KOPT-K1 (cell line): ENCODE measurements around the gene DIAPH3.
A peak's percentile ranks its signal among the peaks of the same experiment; 100 is the strongest.

Experiments used
- H3K27ac ChIP-seq: fragments of 200-600 bp; sonication (generic); 2 replicates; pipeline ENCODE4 v1.5.1; 2016; ENCODE audit warnings: antibody characterized with exemption, mild to moderate bottlenecking, low read depth, low read length; ENCODE audit not compliant: poor library complexity, severe bottlenecking
- H3K36me3 ChIP-seq: fragments of 200-600 bp; sonication (generic); 2 replicates; pipeline ENCODE4 v1.5.1; 2017; ENCODE audit warnings: antibody characterized with exemption, mild to moderate bottlenecking, low read length, moderate library complexity; ENCODE audit not compliant: insufficient read depth
- H3K9me3 ChIP-seq: fragments of 200-600 bp; sonication (generic); 2 replicates; pipeline ENCODE4 v1.5.1; 2017; ENCODE audit warnings: antibody characterized with exemption, low read length, mild to moderate bottlenecking; ENCODE audit not compliant: insufficient read depth, poor library complexity, severe bottlenecking

DIAPH3 gene

DNA sequence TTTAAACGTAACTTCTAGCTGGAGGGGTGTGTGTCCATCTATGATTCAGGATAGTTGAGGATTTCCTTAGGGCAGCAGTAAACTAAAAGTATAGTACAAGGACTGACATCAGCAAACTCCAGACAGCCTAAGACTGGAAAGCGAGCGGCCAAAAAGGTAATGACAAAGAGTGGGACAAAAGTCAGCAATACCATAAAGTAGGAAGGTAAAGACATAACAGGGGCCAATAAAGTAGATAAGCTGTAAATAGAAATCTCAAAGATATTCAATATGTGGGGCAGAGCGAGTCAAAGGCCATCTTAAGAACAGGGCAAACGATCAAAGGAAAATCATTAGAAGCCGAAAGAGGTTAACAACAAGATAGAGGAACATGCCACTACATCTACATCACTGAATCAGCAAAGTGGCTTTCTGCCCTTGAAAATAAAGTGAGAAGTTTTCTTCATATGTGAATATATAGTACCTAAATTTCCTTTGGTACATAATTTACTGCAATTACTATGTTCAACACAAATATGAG lies 167.2 kb downstream of the DIAPH3 start:
- H3K27ac ChIP-seq, result no peak overlapping the region
- no peaks in the 10 kb centered on the region for H3K9me3 ChIP-seq
- peaks cover 21% of the 10 kb centered on the region for H3K36me3 ChIP-seq

DNA sequence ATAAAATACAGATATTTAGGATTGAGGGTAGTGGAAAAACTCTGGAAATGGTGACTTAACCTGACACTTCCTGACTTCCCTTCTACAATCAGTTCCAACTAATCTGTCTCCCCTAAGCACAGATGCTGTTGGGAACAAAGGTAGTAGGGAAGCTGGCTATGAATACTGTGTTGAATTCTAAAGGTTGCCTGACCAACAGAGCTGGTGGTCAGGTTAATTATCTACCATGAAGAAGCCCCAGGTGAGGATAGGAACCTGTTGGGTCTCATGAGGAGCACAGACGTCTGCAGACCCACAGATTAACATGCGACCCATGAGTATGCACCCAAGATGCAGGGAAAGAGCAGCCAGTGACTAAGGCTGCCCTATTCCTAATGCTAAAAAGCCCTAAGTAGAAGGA lies 172.3 kb downstream of the DIAPH3 start:
- H3K36me3 ChIP-seq, result peaks cover 26% of the 10 kb centered on the region
- H3K9me3 ChIP-seq, result no peaks in the 10 kb centered on the region
- no peak overlapping the region for H3K27ac ChIP-seq

DNA sequence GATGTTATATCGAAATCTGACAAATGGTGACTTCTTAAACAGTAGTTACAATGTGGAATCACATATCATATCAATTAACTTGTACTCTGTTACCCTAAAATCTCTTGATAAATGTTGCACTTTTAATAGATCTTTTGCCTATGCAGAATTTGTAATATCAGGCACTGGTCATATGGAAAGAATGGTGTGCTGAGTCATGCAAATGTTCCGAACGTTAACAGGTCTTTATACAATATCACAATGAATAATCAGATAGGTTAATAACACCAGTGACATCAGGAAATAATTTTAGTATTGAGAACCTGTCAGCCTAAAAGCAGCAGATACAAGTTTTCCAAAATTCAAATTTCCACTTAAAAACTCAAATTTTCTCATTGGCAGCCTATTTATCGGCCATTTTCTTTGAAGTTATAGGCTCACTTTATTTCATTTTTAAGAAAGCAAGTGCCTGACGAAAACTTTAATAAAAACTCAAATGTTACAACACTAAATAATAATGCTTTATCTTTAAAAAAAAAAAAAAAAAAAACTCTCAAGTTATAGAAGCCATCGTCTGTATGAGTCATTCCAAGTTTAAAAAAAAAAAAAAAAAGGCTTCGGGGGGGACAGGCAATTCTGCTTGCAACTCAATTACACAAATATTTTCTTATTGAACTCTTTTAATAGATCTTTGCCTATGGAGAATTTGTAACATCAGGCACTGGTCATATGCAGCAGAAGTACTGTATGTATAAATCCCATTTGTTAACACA lies 180.9 kb downstream of the DIAPH3 start:
- Histone ChIP-seq H3K9me3 (no peaks in the 10 kb centered on the region), H3K27ac (no peak overlapping the region), H3K36me3 (peaks cover 21% of the 10 kb centered on the region)

DNA sequence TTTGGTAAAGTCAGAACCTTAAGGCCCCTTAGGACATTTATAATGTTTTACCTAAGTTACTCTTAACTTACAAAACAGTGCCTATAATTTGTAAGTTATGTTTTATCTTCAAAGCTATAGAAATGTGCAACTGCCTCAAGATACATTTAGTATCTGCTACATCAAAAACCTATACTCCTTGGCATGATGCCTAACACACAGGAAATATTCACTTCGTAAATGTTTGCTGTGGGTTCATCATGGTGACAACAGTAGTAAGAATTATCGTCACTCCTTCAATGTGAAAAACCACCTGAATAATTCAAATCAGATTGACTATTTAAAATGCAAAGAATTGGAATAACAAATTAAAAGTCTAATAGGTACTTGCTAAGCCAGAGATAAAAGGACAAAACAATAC lies 184.1 kb downstream of the DIAPH3 start:
- Histone ChIP-seq H3K9me3 (no peaks in the 10 kb centered on the region), H3K36me3 (peaks cover 26% of the 10 kb centered on the region), H3K27ac (peak overlapping the region; percentile 4)

DNA sequence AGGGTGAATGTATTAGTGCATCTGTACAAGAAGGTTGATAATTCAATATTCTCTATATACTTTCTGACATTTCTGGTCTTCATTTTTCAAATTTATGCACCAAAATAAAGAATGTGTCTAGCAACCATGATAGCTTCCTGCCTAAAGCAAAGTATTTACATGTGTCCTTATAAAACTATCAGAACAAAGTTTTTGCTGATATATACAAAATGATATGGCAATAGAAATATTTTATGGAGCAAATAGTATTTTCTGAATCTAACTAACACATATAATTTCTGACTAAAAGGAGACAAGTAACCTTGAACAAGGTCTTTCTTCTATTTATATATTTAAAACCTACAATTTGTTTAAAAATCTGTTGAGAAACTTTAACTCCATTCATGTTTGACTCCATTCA lies 184.9 kb downstream of the DIAPH3 start:
- H3K36me3 ChIP-seq, result peaks cover 25% of the 10 kb centered on the region
- H3K27ac ChIP-seq, result no peak overlapping the region
- no peaks in the 10 kb centered on the region for H3K9me3 ChIP-seq

DNA sequence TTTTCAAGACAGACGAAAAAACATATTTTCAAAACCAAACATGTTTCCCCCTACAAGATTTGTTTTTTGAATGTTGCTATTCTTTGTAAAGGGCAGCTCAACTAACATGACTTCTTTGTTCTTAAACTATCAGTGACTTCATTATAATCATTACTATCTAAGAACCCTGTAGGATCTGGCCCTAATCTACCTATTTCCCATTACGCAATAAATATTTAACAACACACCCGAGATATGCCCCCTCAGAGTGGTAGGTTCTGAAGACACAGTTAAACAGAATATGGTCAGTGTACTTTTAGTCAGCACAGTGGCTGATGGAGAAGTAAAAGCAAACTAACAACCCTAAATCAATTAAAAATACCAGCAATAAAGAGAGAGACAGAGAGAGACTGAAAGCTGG lies 186.9 kb downstream of the DIAPH3 start:
- Histone ChIP-seq H3K27ac (no peak overlapping the region), H3K36me3 (peaks cover 15% of the 10 kb centered on the region), H3K9me3 (no peaks in the 10 kb centered on the region)

DNA sequence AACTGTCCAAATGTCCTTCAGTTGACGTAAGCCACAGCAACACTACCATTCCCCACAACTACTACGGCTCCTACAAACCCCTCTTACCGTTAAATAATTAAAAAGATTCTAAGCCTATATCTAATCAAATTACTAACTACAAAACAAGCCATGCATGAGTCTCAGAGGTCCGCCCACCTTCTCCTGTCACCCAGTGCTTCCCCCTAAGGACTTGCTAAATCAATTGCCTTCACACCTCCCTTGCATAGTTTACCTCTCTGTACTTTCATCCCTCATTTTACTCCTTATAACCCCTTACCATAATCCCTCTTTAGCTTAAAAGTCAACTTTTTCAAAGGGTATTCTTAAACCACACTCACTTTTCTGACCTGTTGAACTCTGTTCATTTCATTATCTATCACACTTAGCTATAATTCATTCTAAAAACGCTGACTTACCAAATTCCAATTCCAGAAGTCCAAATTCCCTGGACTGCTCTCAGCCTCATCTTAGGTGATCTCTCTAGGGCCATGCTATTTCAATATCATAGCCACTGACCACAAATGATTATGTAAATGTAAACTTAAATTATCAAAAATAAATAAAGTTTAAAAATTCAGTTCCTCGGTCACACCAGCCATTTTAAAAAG lies 187.8 kb downstream of the DIAPH3 start:
- no peaks in the 10 kb centered on the region for H3K9me3 ChIP-seq
- H3K27ac ChIP-seq, result no peak overlapping the region
- H3K36me3 ChIP-seq, result peaks cover 23% of the 10 kb centered on the region

DNA sequence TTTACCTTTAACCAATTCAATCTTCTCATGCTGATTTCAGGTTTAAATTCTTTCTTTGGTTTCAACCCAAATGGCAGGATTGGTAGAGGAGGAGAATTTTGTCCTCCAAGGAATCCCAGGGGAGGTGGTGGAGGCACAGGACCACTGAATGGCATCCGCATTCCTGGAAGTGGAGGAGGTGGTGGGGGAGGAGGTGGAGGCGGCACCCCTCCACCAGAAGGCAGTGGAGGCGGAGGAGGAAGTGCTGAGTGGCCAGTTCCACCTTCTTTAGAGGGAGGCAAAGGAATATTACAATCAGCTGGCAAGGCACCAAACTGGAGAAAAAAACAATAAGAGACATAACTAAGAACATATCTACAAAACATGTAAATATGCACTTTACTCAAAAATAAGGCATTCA lies 192.9 kb downstream of the DIAPH3 start:
- H3K27ac ChIP-seq, result no peak overlapping the region
- no peaks in the 10 kb centered on the region for H3K9me3 ChIP-seq
- H3K36me3 ChIP-seq, result peaks cover 52% of the 10 kb centered on the region

DNA sequence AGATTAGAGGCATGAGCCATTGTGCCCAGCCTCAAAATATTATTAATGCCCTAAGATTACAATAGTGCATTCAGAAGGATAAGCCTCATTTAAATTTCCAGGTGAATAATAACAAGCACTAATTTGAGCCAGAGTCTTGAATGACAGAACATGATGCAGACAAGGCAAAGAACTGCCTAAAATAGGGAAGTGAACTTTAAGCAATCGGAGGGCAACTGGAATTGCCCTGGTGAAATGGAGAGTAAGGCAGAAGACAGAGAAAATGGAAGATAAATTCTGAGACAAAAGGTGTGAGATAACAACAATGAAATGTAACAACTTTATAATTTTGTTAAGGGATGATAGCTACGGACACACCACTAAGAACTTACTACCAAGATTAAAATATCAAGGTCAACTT lies 199.9 kb downstream of the DIAPH3 start:
- peaks cover 40% of the 10 kb centered on the region for H3K36me3 ChIP-seq
- H3K27ac ChIP-seq, result no peak overlapping the region
- H3K9me3 ChIP-seq, result no peaks in the 10 kb centered on the region

DNA sequence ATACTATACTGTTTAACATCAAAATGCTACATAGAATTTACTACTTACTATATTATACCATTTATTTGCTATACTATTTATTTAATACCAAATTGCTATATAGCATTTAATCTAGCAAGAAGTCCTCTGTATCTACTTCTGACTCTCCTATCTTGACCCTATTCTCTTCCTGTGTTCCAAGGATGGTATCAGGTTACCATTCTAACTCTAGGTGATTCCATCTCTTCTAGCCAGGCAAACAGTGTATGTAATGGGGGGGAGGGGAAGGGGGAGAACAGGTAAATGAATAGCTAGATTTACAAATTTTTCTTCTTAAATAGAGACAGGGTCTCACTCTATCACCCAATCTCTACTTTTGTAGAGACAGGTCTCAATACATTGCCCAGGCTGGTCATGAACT lies 200.3 kb downstream of the DIAPH3 start:
- Histone ChIP-seq H3K9me3 (no peaks in the 10 kb centered on the region), H3K27ac (no peak overlapping the region), H3K36me3 (peaks cover 38% of the 10 kb centered on the region)

DNA sequence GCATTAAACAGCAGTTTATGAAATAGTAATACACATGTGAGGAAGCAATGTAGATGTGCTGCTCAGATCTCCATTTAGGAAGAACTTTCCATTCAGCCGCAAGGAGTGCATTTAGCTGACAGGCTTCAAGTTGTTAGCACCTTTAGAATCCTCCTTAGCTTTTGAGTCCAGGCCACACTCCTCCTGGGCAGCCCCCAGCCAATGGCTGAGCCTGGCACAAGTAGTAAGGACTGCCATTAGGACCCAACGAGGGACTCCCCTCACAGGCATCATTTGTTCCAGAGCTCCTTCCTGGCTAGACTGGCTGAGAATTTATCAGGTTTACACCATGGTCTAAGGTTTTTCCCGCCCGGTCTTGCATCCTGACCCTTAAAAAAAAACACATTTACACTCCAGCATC lies 201.4 kb downstream of the DIAPH3 start:
- no peaks in the 10 kb centered on the region for H3K9me3 ChIP-seq
- H3K36me3 ChIP-seq, result peaks cover 31% of the 10 kb centered on the region
- H3K27ac ChIP-seq, result no peak overlapping the region

DNA sequence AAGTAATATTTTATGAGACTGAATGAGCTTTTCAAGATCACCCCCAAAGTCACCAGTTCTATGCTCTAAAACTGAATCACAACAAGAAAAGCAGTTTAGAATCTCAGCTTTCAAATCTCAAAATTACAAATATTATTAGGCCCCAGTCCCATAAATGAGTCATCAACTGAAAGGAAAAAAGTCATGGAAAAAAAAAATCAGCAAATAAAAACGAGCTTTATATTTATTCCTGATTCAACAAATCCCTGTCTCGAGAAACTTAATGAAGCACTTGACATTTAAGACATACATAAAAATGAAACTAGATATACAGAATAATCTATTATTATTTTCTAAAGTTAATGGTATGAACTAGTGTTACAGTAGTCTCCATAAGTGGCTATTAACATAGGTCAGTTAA lies 203.0 kb downstream of the DIAPH3 start:
- peaks cover 31% of the 10 kb centered on the region for H3K36me3 ChIP-seq
- H3K27ac ChIP-seq, result no peak overlapping the region
- H3K9me3 ChIP-seq, result peaks cover 8% of the 10 kb centered on the region

DNA sequence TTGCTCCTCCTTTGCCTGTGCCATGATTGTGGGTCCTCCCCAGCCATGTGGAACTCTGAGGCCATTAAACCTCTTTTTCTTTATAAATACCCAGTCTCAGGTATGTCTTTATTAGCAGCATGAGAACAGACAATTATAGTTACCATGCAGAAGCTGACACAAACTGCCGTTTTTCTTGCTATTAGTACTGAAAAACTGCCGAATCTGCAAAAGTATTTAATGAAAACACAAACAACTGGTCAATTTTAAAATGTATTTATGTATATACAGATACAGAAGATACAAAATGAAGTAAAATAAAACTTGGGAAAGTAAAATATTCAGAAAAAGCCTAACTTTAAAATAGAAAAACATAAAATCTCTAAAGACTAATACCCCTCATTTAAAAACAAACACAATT lies 206.3 kb downstream of the DIAPH3 start:
- no peak overlapping the region for H3K27ac ChIP-seq
- H3K36me3 ChIP-seq, result peaks cover 29% of the 10 kb centered on the region
- peaks cover 8% of the 10 kb centered on the region for H3K9me3 ChIP-seq

DNA sequence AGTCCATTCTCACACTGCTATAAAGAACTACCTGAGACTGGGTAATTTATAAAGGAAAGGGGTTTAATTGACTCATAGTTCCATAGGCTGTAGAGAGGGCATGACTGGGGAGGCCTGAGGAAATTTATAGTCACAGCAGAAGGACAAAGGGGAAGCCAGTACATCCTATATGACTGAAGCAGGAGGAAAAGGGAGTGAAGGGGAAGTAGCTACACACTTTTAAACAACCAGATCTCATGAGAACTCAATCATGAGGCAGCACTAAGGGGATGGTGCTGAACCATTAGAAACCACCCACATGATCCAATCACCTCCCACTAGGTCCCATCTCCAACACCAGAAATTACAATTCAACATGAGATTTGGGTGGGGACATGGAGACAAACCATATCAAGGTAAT lies 209.1 kb downstream of the DIAPH3 start:
- peaks cover 8% of the 10 kb centered on the region for H3K9me3 ChIP-seq
- H3K36me3 ChIP-seq, result peaks cover 22% of the 10 kb centered on the region; the same call in 1 of the 2 replicates
- no peak overlapping the region for H3K27ac ChIP-seq

DNA sequence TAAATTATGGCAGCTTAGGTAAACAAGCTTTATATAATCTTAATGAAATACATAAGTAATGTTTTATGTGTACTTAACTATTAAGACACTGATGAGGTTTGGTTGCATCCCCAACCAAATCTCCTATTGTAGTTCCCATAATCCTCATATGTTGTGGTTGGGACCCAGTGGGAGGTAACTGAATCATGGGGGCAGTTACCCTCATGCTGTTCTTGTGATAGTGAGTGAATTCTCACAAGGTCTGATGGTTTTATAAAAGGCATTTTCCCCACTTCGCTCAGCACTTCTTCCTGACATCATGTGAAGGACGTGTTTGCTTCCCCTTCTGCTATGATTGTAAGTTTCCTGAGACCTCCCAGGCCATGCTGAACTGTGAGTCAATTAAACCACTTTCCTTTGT lies 212.7 kb downstream of the DIAPH3 start:
- H3K27ac ChIP-seq, result no peak overlapping the region
- peaks cover 1% of the 10 kb centered on the region; the same call in 1 of the 2 replicates for H3K36me3 ChIP-seq
- H3K9me3 ChIP-seq, result no peaks in the 10 kb centered on the region

DNA sequence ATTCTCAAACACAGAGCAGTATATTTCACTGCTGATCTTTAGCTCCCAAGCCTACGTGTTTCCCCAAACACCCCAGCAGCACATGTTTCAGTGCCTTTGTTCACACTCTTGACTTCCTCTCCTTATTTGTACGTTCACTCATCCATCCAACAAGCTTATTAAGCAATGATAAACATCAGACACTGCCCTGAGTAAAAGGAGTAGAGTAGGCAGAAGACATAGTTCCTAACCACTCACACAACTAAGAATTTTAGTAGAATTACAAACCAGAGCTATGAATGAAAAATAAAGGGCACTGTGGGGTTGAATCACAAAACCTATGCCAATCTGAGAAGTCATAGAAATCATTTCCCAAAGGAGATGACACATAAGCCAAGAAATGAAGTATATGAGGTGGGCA lies 213.5 kb downstream of the DIAPH3 start:
- H3K27ac ChIP-seq, result no peak overlapping the region
- H3K9me3 ChIP-seq, result no peaks in the 10 kb centered on the region
- H3K36me3 ChIP-seq, result no peaks in the 10 kb centered on the region
